IMR-90 (cell line): ENCODE data around the gene BRS3. TPM values are rescaled to one million over a fixed set of nuclear protein-coding genes. Genes with fewer than 3 reads are reported as not detected.

Source experiments
- ATAC-seq: fragments of 200-7000 bp; cut with Tn5 transposase; 2 replicates; pipeline ENCODE4 v1.9.1; 2020; ENCODE audit warnings: low read depth, mild to moderate bottlenecking, moderate library complexity
- BruUV-seq: library from RNA; stranded (reverse); fragments of 400-500 nt; replicated peaks from 2 replicates; lab custom pipeline; 2021; lab: Mats Ljungman, UMichigan
- CTCF ChIA-PET: fragments of 300-600 bp; formaldehyde crosslinking; extraction: SDS; loops from one replicate; lab custom pipeline; 2021; ENCODE audit warnings: antibody characterized with exemption; lab: Yijun Ruan, JAX
- POLR2A ChIA-PET: fragments of 300-600 bp; sonication (Branson Sonifier 250); formaldehyde crosslinking; loops from one replicate; lab custom pipeline; 2022; ENCODE audit warnings: antibody characterized with exemption; ENCODE audit not compliant: unreplicated experiment; lab: Charles Lee
- DNase-seq: peaks from one replicate; pipeline ENCODE4 v3.0.0; 2013
- H2AFZ ChIP-seq: replicated peaks from 2 replicates; pipeline ENCODE3; 2013; ENCODE audit warnings: low read length, mild to moderate bottlenecking; ENCODE audit not compliant: poor library complexity
- H2AK5ac ChIP-seq: 2 replicates; pipeline ENCODE4 v1.6.1; 2013; ENCODE audit warnings: low read depth, low read length, inconsistent platforms
- H2AK9ac ChIP-seq: replicated peaks from 2 replicates; pipeline ENCODE3; 2013; ENCODE audit warnings: mild to moderate bottlenecking, low read depth, low read length, moderate library complexity; ENCODE audit not compliant: poor library complexity
- H2BK120ac ChIP-seq: 2 replicates; pipeline ENCODE4 v1.6.1; 2013; ENCODE audit warnings: low read depth, low read length, inconsistent platforms
- H2BK15ac ChIP-seq: 3 replicates; pipeline ENCODE4 v1.6.1; 2013; ENCODE audit warnings: low read depth, low read length, inconsistent platforms
- H2BK20ac ChIP-seq: 2 replicates; pipeline ENCODE4 v1.6.1; 2013; ENCODE audit warnings: low read depth, mild to moderate bottlenecking, inconsistent platforms, low read length, moderate library complexity
- H2BK5ac ChIP-seq: 2 replicates; pipeline ENCODE4 v1.6.1; 2013; ENCODE audit warnings: mild to moderate bottlenecking, low read depth, low read length, inconsistent platforms; ENCODE audit not compliant: poor library complexity, severe bottlenecking
- H3K14ac ChIP-seq: replicated peaks from 2 replicates; pipeline ENCODE4 v1.6.1; 2013; ENCODE audit warnings: low read depth, low read length, inconsistent platforms
- H3K18ac ChIP-seq: 2 replicates; pipeline ENCODE4 v1.6.1; 2013; ENCODE audit warnings: low read depth, low read length, control low read depth
- H3K23ac ChIP-seq: 2 replicates; pipeline ENCODE4 v1.6.1; 2013; ENCODE audit warnings: low read depth, low read length, inconsistent platforms
- H3K27ac ChIP-seq: 2 replicates; pipeline ENCODE4 v1.5.1; 2013; ENCODE audit warnings: mild to moderate bottlenecking, control low read depth, low read length; ENCODE audit not compliant: insufficient read depth
- H3K27me3 ChIP-seq: 2 replicates; pipeline ENCODE4 v1.6.1; 2013; ENCODE audit warnings: low read length; ENCODE audit not compliant: control insufficient read depth, insufficient read depth
- H3K36me3 ChIP-seq: 2 replicates; pipeline ENCODE4 v1.6.1; 2013; ENCODE audit warnings: low read length, mixed read lengths; ENCODE audit not compliant: control insufficient read depth, insufficient read depth
- H3K4ac ChIP-seq: 2 replicates; pipeline ENCODE4 v1.6.1; 2013; ENCODE audit warnings: low read depth, low read length, inconsistent platforms
- H3K4me1 ChIP-seq: 2 replicates; pipeline ENCODE4 v1.6.1; 2013; ENCODE audit warnings: low read length, mixed read lengths; ENCODE audit not compliant: control insufficient read depth, insufficient read depth
- H3K4me2 ChIP-seq: 2 replicates; pipeline ENCODE4 v1.6.1; 2013; ENCODE audit warnings: low read depth, mild to moderate bottlenecking, control low read depth, low read length, moderate library complexity
- H3K4me3 ChIP-seq: 2 replicates; pipeline ENCODE4 v1.5.1; 2013; ENCODE audit warnings: low read depth, mild to moderate bottlenecking, control low read depth, low read length, moderate library complexity; ENCODE audit not compliant: insufficient read depth
- H3K56ac ChIP-seq: 2 replicates; pipeline ENCODE4 v1.6.1; 2013; ENCODE audit warnings: low read length, inconsistent platforms; ENCODE audit not compliant: insufficient read depth; ENCODE audit errors: extremely low read depth
- H3K79me1 ChIP-seq, 2 experiments: 2 replicates each; pipeline ENCODE4 v1.6.1; 2013; ENCODE audit warnings: low read length in 2 of 2, inconsistent platforms in 1 of 2, low read depth in 1 of 2
- H3K9ac ChIP-seq: 2 replicates; pipeline ENCODE4 v1.6.1; 2013; ENCODE audit warnings: low read depth, low read length, control low read depth
- H3K9me1 ChIP-seq: 2 replicates; pipeline ENCODE4 v1.6.1; 2013; ENCODE audit warnings: low read length, inconsistent platforms; ENCODE audit not compliant: insufficient read depth
- H3K9me3 ChIP-seq: 2 replicates; pipeline ENCODE4 v1.6.1; 2013; ENCODE audit warnings: low read length; ENCODE audit not compliant: control insufficient read depth, insufficient read depth
- H4K20me1 ChIP-seq: 2 replicates; pipeline ENCODE4 v1.6.1; 2013; ENCODE audit warnings: low read length, inconsistent platforms; ENCODE audit not compliant: insufficient read depth
- H4K5ac ChIP-seq: 2 replicates; pipeline ENCODE4 v1.6.1; 2013; ENCODE audit warnings: mild to moderate bottlenecking, low read depth, low read length, control low read depth
- H4K8ac ChIP-seq, 2 experiments: 2 replicates each; pipeline ENCODE4 v1.6.1; 2013; ENCODE audit warnings: low read depth in 2 of 2, low read length in 2 of 2, control low read depth in 1 of 2, inconsistent platforms in 1 of 2
- H4K91ac ChIP-seq: 2 replicates; pipeline ENCODE4 v1.6.1; 2013; ENCODE audit warnings: low read depth, low read length, inconsistent platforms; ENCODE audit not compliant: insufficient read depth
- BHLHE40 ChIP-seq: fragments of 150-350 bp; IDR thresholded peaks from 2 replicates; pipeline ENCODE4 v1.6.1; 2016; ENCODE audit warnings: mild to moderate bottlenecking, low read depth, low read length
- CEBPB ChIP-seq: IDR thresholded peaks from 2 replicates; pipeline ENCODE4 v1.6.1; 2012; ENCODE audit warnings: low read depth, low read length, improper control_type of control experiment
- CHD1 ChIP-seq: IDR thresholded peaks from 2 replicates; pipeline ENCODE4 v1.6.1; 2012; ENCODE audit warnings: low read depth, low read length, improper control_type of control experiment
- FOS ChIP-seq: fragments of 150-350 bp; IDR thresholded peaks from 2 replicates; pipeline ENCODE4 v1.6.1; 2016; ENCODE audit warnings: low read depth, low read length
- MAFK ChIP-seq: IDR thresholded peaks from 2 replicates; pipeline ENCODE4 v1.6.1; 2012; ENCODE audit warnings: low read depth, low read length, improper control_type of control experiment
- MAZ ChIP-seq: IDR thresholded peaks from 2 replicates; pipeline ENCODE4 v1.6.1; 2012; ENCODE audit warnings: low read depth, mild to moderate bottlenecking, low read length, improper control_type of control experiment, moderate library complexity, borderline replicate concordance
- NFE2L2 ChIP-seq: fragments of 150-350 bp; IDR thresholded peaks from 2 replicates; pipeline ENCODE4 v1.6.1; 2016; ENCODE audit warnings: low read depth, mild to moderate bottlenecking, low read length
- POLR2A ChIP-seq: IDR thresholded peaks from 2 replicates; pipeline ENCODE4 v1.6.1; 2012; ENCODE audit warnings: mild to moderate bottlenecking, low read depth, low read length
- RAD21 ChIP-seq: IDR thresholded peaks from 2 replicates; pipeline ENCODE4 v1.6.1; 2012; ENCODE audit warnings: low read length, improper control_type of control experiment
- RCOR1 ChIP-seq: IDR thresholded peaks from 2 replicates; pipeline ENCODE4 v1.6.1; 2012; ENCODE audit warnings: mild to moderate bottlenecking, low read length, improper control_type of control experiment; ENCODE audit not compliant: insufficient replicate concordance
- RFX5 ChIP-seq: IDR thresholded peaks from 2 replicates; pipeline ENCODE4 v1.8.0; 2012; ENCODE audit warnings: low read depth, mild to moderate bottlenecking, low read length, moderate library complexity
- SMC3 ChIP-seq: fragments of 150-350 bp; IDR thresholded peaks from 2 replicates; pipeline ENCODE4 v1.6.1; 2016; ENCODE audit warnings: low read depth, mild to moderate bottlenecking, antibody characterized with exemption, low read length, moderate library complexity
- WGBS, 2 experiments: methylation state at CpG; one replicate each; pipeline versions ENCODE4 v1.1.5 to v1.1.7; 2013; ENCODE audit warnings: missing lambda C conversion rate in 2 of 2; ENCODE audit not compliant: insufficient read length in 1 of 2; ENCODE audit errors: extremely low coverage in 2 of 2; 5-methylcytosine and 5-hydroxymethylcytosine counted together
- dilution Hi-C: fragments of 300-500 bp; cut with HindIII; formaldehyde crosslinking; loops from one replicate; pipeline ENCODE4 v1.14.3; 2018; ENCODE audit warnings: low sequenced_read_pairs; ENCODE audit not compliant: unreplicated experiment
- in situ Hi-C: fragments of 300-500 bp; cut with MboI; formaldehyde crosslinking; loops from 3 replicates; pipeline ENCODE4 v1.14.3; 2019; ENCODE audit warnings: low sequenced_read_pairs, inconsistent platforms, mixed read lengths
- intact Hi-C: fragments of 100-400 bp; cut with micrococcal nuclease; formaldehyde crosslinking; loops from 2 replicates; pipeline ENCODE4 v1.10.0; 2022
- polyA plus RNA-seq, 3 experiments: library from polyadenylated mRNA; depleted of rRNA; stranded (reverse); fragments of >200 nt; gene quantifications; 2 replicates each; pipeline ENCODE4 v1.2.3, GENCODE V29; 2012; ENCODE audit warnings: low replicate concordance in 1 of 3
- total RNA-seq: library from RNA; depleted of rRNA; stranded (reverse); fragments of >200 nt; gene quantifications from 2 replicates; pipeline ENCODE4 v1.2.3, GENCODE V29; 2012
- TF ChIP-seq, protein P1 (sequence below): fragments of 150-350 bp; IDR thresholded peaks from 2 replicates; pipeline ENCODE4 v1.6.1; 2016; ENCODE audit warnings: low read depth, mild to moderate bottlenecking, low read length, moderate library complexity, borderline replicate concordance
- TF ChIP-seq, protein P2 (sequence below): fragments of 150-350 bp; IDR thresholded peaks from 2 replicates; pipeline ENCODE4 v1.6.1; 2017; ENCODE audit warnings: mild to moderate bottlenecking, antibody characterized with exemption, low read length, low read depth
- TF ChIP-seq, protein P3 (sequence below): conservative IDR thresholded peaks from 2 replicates; pipeline ENCODE4 v1.5.1; 2012; ENCODE audit warnings: mild to moderate bottlenecking, low read depth, low read length, improper control_type of control experiment

The BRS3 gene
- total and polyA plus RNA-seq, 2 of the 4 experiments (the other 2 are of a cell fraction), result not detected

DNA sequence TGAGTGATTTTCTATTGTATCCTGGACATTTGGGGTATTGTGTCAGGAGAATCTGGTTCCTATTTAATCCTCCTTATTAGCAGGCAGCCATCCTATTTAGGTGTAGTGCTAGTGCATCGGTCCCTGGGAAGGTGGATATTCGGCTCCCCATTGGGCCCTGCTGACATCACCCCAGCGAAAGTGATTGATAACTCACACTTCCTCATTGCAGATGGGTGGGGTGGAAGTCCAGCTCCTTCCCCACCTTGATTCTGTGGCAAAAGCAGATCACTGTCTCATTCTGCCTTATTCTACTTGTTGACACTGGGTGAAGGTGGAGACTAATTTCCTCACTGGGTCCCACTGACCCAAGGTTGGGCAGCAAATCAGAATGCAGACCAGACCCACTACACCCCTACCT, 23.2 kb upstream of the BRS3 start:
- Histone ChIP-seq H3K4ac (no peak overlapping the region), H3K18ac (no peak overlapping the region), H4K20me1 (no peaks in the 10 kb centered on the region), H3K9ac (no peak overlapping the region), H2AK5ac (no peak overlapping the region), H3K56ac (no peak overlapping the region), H3K9me1 (no peaks in the 10 kb centered on the region), H2BK15ac (no peak overlapping the region), H2AK9ac (peak overlapping the region; percentile 42), H4K8ac (no peak overlapping the region), H3K36me3 (no peaks in the 10 kb centered on the region), H4K5ac (no peak overlapping the region), H2BK20ac (no peak overlapping the region), H3K79me1 (no peaks in the 10 kb centered on the region), H3K27me3 (peaks cover 5% of the 10 kb centered on the region; the same call in 1 of the 2 replicates), H2BK5ac (no peak overlapping the region), H3K14ac (no peak overlapping the region), H3K4me2 (no peak overlapping the region), H3K9me3 (no peaks in the 10 kb centered on the region), H3K27ac (no peak overlapping the region), H4K91ac (no peak overlapping the region), H3K4me3 (no peak overlapping the region), H2BK120ac (no peak overlapping the region), H3K23ac (no peak overlapping the region), H2AFZ (no peak overlapping the region), H3K4me1 (no peaks in the 10 kb centered on the region)
- in situ Hi-C loops, result no loop called here
- no peak for DNase-seq
- POLR2A ChIA-PET, result no interaction called here
- CTCF ChIA-PET, result no interaction called here
- no CpG with 5 or more reads among the region's 3 CpGs for WGBS, 2 experiments
- intact Hi-C loops, result no loop called here
- no peak for TF ChIP-seq FOS
- no peak for TF ChIP-seq RCOR1
- TF ChIP-seq, protein P1, sequence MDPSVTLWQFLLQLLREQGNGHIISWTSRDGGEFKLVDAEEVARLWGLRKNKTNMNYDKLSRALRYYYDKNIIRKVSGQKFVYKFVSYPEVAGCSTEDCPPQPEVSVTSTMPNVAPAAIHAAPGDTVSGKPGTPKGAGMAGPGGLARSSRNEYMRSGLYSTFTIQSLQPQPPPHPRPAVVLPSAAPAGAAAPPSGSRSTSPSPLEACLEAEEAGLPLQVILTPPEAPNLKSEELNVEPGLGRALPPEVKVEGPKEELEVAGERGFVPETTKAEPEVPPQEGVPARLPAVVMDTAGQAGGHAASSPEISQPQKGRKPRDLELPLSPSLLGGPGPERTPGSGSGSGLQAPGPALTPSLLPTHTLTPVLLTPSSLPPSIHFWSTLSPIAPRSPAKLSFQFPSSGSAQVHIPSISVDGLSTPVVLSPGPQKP, result no peak
- TF ChIP-seq CHD1, result no peak
- TF ChIP-seq, protein P2, sequence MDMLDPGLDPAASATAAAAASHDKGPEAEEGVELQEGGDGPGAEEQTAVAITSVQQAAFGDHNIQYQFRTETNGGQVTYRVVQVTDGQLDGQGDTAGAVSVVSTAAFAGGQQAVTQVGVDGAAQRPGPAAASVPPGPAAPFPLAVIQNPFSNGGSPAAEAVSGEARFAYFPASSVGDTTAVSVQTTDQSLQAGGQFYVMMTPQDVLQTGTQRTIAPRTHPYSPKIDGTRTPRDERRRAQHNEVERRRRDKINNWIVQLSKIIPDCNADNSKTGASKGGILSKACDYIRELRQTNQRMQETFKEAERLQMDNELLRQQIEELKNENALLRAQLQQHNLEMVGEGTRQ, result no peak
- TF ChIP-seq, protein P3, sequence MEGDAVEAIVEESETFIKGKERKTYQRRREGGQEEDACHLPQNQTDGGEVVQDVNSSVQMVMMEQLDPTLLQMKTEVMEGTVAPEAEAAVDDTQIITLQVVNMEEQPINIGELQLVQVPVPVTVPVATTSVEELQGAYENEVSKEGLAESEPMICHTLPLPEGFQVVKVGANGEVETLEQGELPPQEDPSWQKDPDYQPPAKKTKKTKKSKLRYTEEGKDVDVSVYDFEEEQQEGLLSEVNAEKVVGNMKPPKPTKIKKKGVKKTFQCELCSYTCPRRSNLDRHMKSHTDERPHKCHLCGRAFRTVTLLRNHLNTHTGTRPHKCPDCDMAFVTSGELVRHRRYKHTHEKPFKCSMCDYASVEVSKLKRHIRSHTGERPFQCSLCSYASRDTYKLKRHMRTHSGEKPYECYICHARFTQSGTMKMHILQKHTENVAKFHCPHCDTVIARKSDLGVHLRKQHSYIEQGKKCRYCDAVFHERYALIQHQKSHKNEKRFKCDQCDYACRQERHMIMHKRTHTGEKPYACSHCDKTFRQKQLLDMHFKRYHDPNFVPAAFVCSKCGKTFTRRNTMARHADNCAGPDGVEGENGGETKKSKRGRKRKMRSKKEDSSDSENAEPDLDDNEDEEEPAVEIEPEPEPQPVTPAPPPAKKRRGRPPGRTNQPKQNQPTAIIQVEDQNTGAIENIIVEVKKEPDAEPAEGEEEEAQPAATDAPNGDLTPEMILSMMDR, result no peak
- no peak for TF ChIP-seq RAD21
- no peak for TF ChIP-seq SMC3
- TF ChIP-seq MAZ, result no peak
- no peak for TF ChIP-seq BHLHE40
- no peak for TF ChIP-seq POLR2A
- no peak for TF ChIP-seq MAFK
- TF ChIP-seq RFX5, result no peak
- no peak for TF ChIP-seq CEBPB
- no peak for TF ChIP-seq NFE2L2
- BruUV-seq, result no TSS peak
- no peak for ATAC-seq
- dilution Hi-C loops, result no loop called here
